ENCODE data around the gene KCNE3.

- no peak for TF ChIP-seq POLR2A (IDR thresholded peaks at IDR 0.05; ENCODE audit: low read depth, low read length)
- TF ChIP-seq POLR2AphosphoS5 (IDR thresholded peaks at IDR 0.05; ENCODE audit: low read depth, low read length): no peak
These were observed 38.6 kb upstream of the KCNE3 start for GRCh38 chr11:74505911-74506310.

All from GM12891 (cell line).